Heart right ventricle (tissue), 16 donors: ENCODE data around the gene TM9SF2. TPM values are rescaled to one million over a fixed set of nuclear protein-coding genes. Genes with fewer than 3 reads are reported as not detected.

Experiments used
- ATAC-seq, 8 donors: fragments of 200-7000 bp; cut with Tn5 transposase; one replicate each; pipeline ENCODE4 v1.9.1; 2020; ENCODE audit warnings: mild to moderate bottlenecking in 8 of 8, moderate library complexity in 8 of 8, moderate number of reproducible peaks in 1 of 8
- DNase-seq, 2 donors: peaks; one replicate each; pipeline ENCODE4 v3.0.0-alpha.2; 2020
- H3K27ac ChIP-seq, 10 donors: fragments of 200-600 bp; sonication (generic) in 2 of 10; one replicate each; pipeline versions ENCODE4 v1.5.0 to v1.8.0; 2020 to 2022; ENCODE audit warnings: mild to moderate bottlenecking in 3 of 10
- H3K27me3 ChIP-seq, 7 donors: fragments of 200-600 bp; one replicate each; pipeline ENCODE4 v1.8.0; 2021 to 2022; ENCODE audit warnings: mild to moderate bottlenecking in 2 of 7
- H3K36me3 ChIP-seq, 9 donors: fragments of 200-600 bp; sonication (generic) in 1 of 9; one replicate each; pipeline versions ENCODE4 v1.5.0 to v1.8.0; 2020 to 2022; ENCODE audit warnings: mild to moderate bottlenecking in 2 of 9
- H3K4me1 ChIP-seq, 9 donors: fragments of 200-600 bp; sonication (generic) in 1 of 9; one replicate each; pipeline versions ENCODE4 v1.5.0 to v1.8.0; 2020 to 2022; ENCODE audit warnings: mild to moderate bottlenecking in 4 of 9
- H3K4me3 ChIP-seq, 10 donors: fragments of 200-600 bp; sonication (generic) in 2 of 10; one replicate each; pipeline versions ENCODE4 v1.5.0 to v1.8.0; 2020 to 2022; ENCODE audit warnings: mild to moderate bottlenecking in 7 of 10, moderate library complexity in 2 of 10
- H3K9me3 ChIP-seq, 11 donors: fragments of 200-600 bp in 10 of 11; sonication (generic) in 2 of 11; one replicate each; pipeline versions ENCODE4 v1.5.0 to v1.8.0; 2013 to 2022; ENCODE audit warnings: mild to moderate bottlenecking in 2 of 11, control low read depth in 1 of 11, moderate library complexity in 1 of 11
- WGBS, 2 donors: extraction: QIAGEN DNeasy Blood & Tissue Kit; methylation state at CpG; one replicate each; pipeline ENCODE4 v1.1.7; 2013; ENCODE audit warnings: inconsistent platforms in 1 of 2; 5-methylcytosine and 5-hydroxymethylcytosine counted together
- intact Hi-C, 10 donors: fragments of 100-400 bp; cut with DNase I; formaldehyde crosslinking; loops; one replicate each; pipeline versions ENCODE4 v1.11.1 to v1.14.2; 2022
- polyA plus RNA-seq, 2 donors: library from polyadenylated mRNA; stranded (reverse); fragments of 200-250 nt; gene quantifications; one replicate each; pipeline ENCODE4 v1.2.3, GENCODE V29; 2013
- total RNA-seq, 10 donors: library from RNA; stranded (reverse); fragmentation: NEBNext Ultra II Directional in 3 of 10; extraction: Animal tissue kit (Norgen Biotek cat#: 25700) in 3 of 10; gene quantifications; one replicate each; pipeline versions ENCODE4 v1.2.1 to v1.2.4, GENCODE V29; 2021 to 2023
- TF ChIP-seq, protein P1 (sequence below), 9 donors: fragments of 200-600 bp; sonication (generic) in 2 of 9; IDR thresholded peaks; one replicate each; pipeline versions ENCODE4 v1.5.0 to v1.8.0; 2021 to 2022; ENCODE audit warnings: antibody characterized with exemption in 9 of 9, mild to moderate bottlenecking in 5 of 9, moderate library complexity in 1 of 9
- donor health status: Arrhythmogenic right ventricular cardiomyopathy.
- donor health status: ischemic (EF 13 %, LVEDD 7.1; RV severe dilation, severe dysfunction).
- donor health status: healthy with polysubstance abuse.
- donor health status: DM: no; HTN: yes; CAD: no.
- donor health status: DM: no; HTN: no; CAD: no.
- donor health status: ischemic (EF 25% LVEDD 6.9; RV normal size, moderate dysfunction).
- donor health status: ischemic (EF 25% LVEDD 5.7; RV mildly dilated, moderate dysfunction).
- donor health status: healthy.
- donor health status: DM: yes; HTN: yes; CAD: no.
- donor health status: Ischemic cardiomyopathy.
- donor health status: ischemic (EF 35%, LVEDD 5.7; RV mildly dilated, moderate dysfunction).
- donor health status: nonischemic (EF 11% LVEDD 7.7; RV severe dilation, severe dysfunction).
- donor health status: DM: yes; HTN: yes; CAD: no.
- donor health status: PGD.
- donor health status: ischemic (EF 29% LVEDD 5.4; RV normal size, mild dysfunction).
- donor health status: nonischemic (EF 23%, LVEDD 6.1; RV moderate dilation, normal function).

Gene TM9SF2
- total and polyA plus RNA-seq, 12 donors = 27.9 to 78.8 (median 61.1) TPM

DNA sequence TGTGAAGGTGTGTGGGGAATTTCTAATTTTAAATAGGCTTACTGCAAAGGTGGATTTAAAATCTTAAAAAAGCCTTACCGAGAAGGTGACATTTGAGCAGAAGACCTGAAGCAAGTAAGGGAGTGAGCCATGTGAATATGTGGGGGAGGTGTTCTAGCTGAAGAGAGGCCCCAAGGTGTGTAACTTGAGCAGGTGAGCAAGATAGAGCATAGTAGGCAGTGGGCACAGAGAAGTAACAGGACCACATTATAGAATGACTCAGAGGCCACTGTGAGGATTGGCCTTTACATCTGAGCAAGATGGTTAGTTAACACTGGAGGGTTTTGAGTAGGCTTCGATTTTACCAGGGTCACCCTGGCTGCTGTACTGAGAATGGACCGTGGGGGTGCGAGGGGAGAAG is 22.6 kb downstream of the TM9SF2 start:
- TF ChIP-seq, protein P1, sequence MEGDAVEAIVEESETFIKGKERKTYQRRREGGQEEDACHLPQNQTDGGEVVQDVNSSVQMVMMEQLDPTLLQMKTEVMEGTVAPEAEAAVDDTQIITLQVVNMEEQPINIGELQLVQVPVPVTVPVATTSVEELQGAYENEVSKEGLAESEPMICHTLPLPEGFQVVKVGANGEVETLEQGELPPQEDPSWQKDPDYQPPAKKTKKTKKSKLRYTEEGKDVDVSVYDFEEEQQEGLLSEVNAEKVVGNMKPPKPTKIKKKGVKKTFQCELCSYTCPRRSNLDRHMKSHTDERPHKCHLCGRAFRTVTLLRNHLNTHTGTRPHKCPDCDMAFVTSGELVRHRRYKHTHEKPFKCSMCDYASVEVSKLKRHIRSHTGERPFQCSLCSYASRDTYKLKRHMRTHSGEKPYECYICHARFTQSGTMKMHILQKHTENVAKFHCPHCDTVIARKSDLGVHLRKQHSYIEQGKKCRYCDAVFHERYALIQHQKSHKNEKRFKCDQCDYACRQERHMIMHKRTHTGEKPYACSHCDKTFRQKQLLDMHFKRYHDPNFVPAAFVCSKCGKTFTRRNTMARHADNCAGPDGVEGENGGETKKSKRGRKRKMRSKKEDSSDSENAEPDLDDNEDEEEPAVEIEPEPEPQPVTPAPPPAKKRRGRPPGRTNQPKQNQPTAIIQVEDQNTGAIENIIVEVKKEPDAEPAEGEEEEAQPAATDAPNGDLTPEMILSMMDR (IDR thresholded peaks at IDR 0.05) = no peak
- no peak for ATAC-seq
- Histone ChIP-seq H3K27me3 (no peaks in the 10 kb centered on the region), H3K36me3 (peaks cover 0 to 97% (median 26%) of the 10 kb centered on the region in 9 donors), H3K4me3 (no peak overlapping the region), H3K4me1 (peaks cover 0 to 6% (median 4%) of the 10 kb centered on the region in 9 donors), H3K27ac (no peak overlapping the region), H3K9me3 (no peaks in the 10 kb centered on the region)
- intact Hi-C loops = no loop called here
- WGBS, 2 donors = 95 to 98% methylated on average over 4 of the region's 4 CpGs
- no peak for DNase-seq

DNA sequence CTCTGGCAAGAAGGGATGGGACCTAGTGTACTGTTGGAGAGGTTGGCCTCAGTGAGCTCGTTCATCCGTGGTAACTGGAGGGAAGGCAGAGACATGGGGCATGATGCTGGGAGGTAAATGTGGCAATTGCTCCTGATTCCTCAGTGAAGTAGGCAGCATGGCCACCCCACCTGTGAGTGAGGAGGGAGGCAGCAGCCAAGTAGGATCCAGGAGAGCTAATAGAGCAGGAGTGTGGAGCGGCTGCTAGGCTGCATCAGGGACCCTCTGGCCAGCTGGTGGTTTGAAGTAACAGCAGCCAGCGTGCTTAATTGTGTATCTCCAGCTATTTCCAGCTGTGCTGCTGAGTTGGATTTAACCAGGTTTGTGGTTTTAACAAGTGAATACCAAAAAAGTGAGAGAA is 24.7 kb downstream of the TM9SF2 start:
- DNase-seq = no peak
- Histone ChIP-seq H3K27me3 (no peaks in the 10 kb centered on the region), H3K27ac (no peak overlapping the region), H3K4me3 (no peak overlapping the region), H3K4me1 (peaks cover 0 to 6% (median 0%) of the 10 kb centered on the region in 9 donors), H3K9me3 (no peaks in the 10 kb centered on the region), H3K36me3 (peaks cover 0 to 97% (median 26%) of the 10 kb centered on the region in 9 donors)
- intact Hi-C loops = no loop called here
- no peak for ATAC-seq
- 87 to 91% methylated on average over 4 of the region's 4 CpGs for WGBS, 2 donors
- TF ChIP-seq, protein P1 (IDR thresholded peaks at IDR 0.05) = no peak

DNA sequence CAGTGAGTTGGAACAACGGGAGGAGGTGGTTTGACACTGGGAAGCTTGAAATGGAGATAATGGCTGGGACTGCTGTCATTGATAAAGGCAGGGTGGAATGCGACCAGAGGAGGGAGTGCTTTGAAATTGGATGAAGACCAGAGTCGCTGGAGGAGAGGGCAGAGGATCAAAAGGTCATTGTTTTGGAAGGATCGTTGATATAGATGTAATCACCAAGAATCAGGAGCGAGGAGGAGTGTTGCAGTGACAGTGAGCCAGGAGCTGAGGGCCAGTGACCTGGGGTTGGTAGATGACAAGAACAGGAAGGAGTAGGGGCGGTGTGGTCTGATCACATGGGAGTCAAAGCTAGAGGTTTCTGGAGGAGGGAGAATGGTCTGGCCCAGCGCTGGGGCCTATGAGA is 25.3 kb downstream of the TM9SF2 start:
- Histone ChIP-seq H3K4me3 (no peak overlapping the region), H3K36me3 (peaks cover 0 to 97% (median 21%) of the 10 kb centered on the region in 9 donors), H3K9me3 (no peaks in the 10 kb centered on the region), H3K27me3 (no peaks in the 10 kb centered on the region), H3K4me1 (peaks cover 0 to 6% (median 0%) of the 10 kb centered on the region in 9 donors), H3K27ac (no peak overlapping the region)
- TF ChIP-seq, protein P1 (IDR thresholded peaks at IDR 0.05) = no peak
- peak in 2 of 8 donors; percentile 19 to 20 for ATAC-seq
- 53 to 64% methylated on average over 7 of the region's 7 CpGs for WGBS, 2 donors
- intact Hi-C loops = no loop called here
- DNase-seq = no peak

DNA sequence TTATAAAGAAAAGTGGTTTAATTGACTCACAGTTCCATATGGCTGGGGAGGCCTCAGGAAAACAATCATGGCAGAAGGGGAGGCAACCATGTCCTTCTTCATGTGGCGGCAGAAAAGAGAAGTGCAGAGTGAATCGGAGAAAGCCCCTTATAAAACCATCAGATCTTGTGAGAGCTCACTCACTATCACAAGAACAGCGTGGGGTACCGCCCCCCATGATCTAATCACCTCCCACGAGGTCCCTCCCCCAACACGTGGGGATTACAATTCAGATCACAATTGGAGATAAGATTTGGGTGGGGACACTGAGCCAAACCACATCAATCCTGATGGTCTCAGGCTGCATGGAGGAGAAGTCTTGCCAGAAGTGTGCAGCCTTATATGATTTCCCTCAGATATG is 26.0 kb downstream of the TM9SF2 start:
- no peak overlapping the region for H3K27ac ChIP-seq
- TF ChIP-seq, protein P1 (IDR thresholded peaks at IDR 0.05) = no peak
- H3K9me3 ChIP-seq = no peaks in the 10 kb centered on the region
- H3K36me3 ChIP-seq = peaks cover 0 to 97% (median 19%) of the 10 kb centered on the region in 9 donors
- WGBS, 2 donors = 85 to 87% methylated on average over 6 of the region's 6 CpGs
- DNase-seq (no peak), ATAC-seq (no peak)
- intact Hi-C loops = no loop called here
- H3K27me3 ChIP-seq = no peaks in the 10 kb centered on the region
- peaks cover 0 to 6% (median 0%) of the 10 kb centered on the region in 9 donors for H3K4me1 ChIP-seq
- no peak overlapping the region for H3K4me3 ChIP-seq
